ENCODE data around the gene SLC6A3.

SLC6A3 gene

DNA sequence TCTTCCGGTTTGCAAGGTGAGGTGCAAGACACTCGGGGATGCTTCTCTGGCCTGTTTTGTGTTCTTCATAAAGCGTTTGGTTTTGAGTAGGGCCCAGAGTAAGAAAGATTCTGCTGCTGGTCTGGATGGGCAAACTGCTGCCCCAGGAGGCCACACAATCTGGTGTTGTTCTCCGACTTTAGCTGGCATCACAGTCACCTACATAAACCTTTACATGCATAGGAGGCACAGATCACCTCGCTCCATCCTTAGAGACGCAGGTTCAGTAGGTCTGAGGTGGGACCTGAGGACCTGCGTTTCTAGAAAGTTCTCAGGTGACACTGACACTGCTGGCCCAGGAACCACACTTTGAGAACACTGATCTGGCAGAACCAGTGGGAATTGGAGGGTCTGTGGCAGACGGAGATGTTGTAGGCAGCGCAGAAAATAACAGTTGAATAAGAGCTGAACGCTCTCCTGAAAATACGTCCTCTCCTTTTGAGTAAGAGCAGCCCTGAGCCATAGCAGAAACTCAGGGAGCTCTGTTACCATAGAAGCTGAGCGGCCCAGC is 3.9 kb upstream of the SLC6A3 start:
- FAIRE-seq = no peak
- no peak for DNase-seq (ENCODE audit: insufficient read length, low spot score)
- TF ChIP-seq, protein P1, sequence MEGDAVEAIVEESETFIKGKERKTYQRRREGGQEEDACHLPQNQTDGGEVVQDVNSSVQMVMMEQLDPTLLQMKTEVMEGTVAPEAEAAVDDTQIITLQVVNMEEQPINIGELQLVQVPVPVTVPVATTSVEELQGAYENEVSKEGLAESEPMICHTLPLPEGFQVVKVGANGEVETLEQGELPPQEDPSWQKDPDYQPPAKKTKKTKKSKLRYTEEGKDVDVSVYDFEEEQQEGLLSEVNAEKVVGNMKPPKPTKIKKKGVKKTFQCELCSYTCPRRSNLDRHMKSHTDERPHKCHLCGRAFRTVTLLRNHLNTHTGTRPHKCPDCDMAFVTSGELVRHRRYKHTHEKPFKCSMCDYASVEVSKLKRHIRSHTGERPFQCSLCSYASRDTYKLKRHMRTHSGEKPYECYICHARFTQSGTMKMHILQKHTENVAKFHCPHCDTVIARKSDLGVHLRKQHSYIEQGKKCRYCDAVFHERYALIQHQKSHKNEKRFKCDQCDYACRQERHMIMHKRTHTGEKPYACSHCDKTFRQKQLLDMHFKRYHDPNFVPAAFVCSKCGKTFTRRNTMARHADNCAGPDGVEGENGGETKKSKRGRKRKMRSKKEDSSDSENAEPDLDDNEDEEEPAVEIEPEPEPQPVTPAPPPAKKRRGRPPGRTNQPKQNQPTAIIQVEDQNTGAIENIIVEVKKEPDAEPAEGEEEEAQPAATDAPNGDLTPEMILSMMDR (IDR thresholded peaks at IDR 0.05; ENCODE audit: insufficient read depth, missing control alignments) = no peak

DNA sequence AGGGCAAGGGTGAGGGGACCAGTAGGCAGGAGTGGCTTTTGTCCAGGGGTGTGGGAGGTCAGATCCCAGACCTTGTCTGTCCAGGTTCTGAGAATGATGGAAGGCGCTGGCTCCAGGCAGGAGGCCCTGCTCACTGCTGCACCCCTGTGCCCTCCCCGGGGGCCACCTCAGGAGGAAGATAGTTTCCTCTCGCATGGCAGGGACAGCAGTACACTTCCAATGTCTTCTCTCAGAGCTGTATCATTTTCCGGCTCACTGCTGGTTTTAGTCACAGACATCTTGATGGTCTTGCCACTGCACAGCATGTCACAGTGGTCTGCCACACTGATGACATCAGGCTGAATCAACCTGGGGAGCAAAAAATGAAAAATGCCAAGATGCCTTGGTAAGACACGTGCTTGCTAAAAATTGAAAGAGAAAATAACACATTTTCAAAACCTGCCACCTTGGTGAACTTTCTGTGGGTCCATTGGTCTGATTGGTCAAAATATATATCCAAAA is 3.3 kb upstream of the SLC6A3 start:
- DNase-seq (ENCODE audit: insufficient read length, low spot score) (no peak), FAIRE-seq (no peak)
- TF ChIP-seq, protein P1 (IDR thresholded peaks at IDR 0.05; ENCODE audit: insufficient read depth, missing control alignments) = no peak

DNA sequence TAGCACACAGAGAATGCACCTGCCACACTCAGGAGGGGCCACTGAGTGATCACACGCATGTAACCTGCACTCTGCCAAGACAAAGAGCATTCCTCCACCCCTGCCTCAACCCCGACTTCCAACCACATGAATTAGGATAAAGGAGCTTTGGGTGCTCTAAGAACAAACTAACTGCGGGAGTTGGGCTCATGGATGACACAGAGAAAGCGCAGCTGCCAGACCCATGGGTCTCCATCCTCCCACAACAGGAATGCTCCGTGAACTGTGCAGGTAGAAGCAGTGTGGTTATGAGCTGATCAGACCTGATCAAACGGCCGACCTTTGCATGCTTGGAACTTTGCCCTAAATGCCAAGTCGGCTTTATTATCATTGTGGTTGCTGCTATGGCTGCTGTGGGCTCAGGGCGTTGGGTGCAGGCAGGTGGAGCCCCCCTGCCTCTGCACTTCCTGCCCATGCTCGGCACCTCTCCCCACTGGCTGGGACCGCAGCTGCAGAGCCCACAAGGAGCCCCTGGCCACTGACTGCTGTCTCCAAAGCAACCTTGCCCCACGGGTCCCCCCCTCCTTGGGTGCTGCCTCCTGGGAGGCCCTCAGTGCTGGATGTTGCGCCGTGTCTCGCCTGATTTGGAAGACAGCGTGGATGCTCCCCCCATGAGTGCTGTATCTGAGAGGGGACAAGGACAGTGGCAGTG is 2.6 kb upstream of the SLC6A3 start:
- TF ChIP-seq, protein P1 (IDR thresholded peaks at IDR 0.05; ENCODE audit: insufficient read depth, missing control alignments) = no peak
- FAIRE-seq (no peak), DNase-seq (ENCODE audit: insufficient read length, low spot score) (no peak)

DNA sequence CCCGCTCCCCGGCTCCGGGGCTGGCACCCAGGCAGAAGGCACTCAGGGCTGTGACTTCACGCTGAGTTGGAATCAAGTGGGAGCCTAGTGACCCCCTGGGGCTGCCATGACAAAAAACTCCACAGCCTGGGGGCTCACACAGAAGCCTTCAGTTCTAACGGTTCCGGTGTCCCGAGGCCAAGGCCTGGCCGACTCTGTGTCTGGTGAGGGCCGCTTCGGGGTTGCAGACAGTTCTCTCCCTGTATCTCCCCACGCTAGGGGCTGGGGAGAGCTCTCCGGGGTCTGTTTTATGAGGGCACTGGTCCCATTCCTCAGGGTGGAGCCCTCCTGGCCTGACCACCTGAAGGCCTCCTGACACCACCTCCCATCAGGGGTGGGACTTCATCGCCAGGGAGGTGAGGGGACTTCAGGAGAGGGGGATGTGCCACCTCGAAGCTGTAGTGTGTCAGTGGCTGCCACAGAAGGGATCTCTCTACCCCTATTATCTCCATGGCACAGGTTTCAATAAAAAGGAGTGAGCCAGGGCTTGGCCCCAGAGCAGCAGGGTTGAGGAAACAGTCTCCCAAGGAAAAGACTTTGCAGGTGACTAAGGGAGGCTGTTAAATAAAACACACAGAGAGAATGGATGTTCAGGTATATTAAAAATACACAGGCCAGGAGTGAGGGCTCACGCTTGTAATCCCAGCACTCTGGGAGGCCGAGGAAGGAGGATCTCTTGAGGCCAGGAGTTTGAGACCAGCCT is 1.5 kb upstream of the SLC6A3 start:
- TF ChIP-seq, protein P1 (IDR thresholded peaks at IDR 0.05; ENCODE audit: insufficient read depth, missing control alignments) = no peak
- FAIRE-seq = no peak
- no peak for DNase-seq (ENCODE audit: insufficient read length, low spot score)

DNA sequence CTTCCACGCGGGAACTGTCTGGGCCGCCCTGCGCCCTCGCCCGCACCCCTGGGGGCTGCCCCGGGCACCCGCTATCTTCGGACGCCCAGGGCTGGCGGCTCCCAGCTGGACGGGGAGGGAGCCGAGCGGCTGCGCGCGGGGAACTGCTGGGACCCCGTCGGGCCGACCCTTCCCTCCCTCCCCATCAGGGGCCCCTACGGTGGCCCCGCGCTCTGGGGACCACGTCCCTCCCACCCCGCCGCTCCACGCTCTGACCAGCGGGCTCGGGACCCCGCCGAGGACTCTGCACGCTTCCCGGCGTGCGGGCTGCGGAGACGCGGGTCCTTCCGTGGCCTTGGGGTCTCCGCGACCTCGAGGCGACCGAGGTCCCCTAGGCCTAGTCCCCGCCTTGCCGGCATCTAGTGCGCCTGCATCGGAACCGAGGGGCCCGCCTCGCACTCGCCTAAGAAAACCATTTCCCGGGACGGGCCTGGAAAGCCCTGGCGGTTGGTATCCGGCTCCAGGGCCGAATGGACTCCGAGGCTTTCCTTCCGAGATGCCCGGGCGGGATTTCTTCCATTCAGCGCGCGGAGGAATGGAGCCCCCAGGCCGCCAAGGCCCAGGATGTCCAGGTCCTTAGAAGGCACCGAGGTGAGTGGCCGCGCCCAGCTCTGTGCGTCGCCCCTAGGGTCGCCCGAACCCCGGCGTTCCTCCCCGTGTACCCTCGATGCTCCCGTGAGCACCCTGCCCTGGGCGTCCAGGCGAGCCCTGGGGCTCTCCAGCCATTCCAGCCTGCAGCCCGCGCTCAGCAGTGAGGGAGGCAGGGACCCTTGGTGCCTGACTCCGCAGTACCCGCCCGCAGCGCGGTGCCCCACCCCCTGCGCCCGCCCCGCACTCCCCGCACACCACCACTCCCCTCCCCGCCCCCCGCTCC is 705 bp upstream of the SLC6A3 start:
- FAIRE-seq (no peak), DNase-seq (ENCODE audit: insufficient read length, low spot score) (no peak)
- TF ChIP-seq, protein P1 (IDR thresholded peaks at IDR 0.05; ENCODE audit: insufficient read depth, missing control alignments) = no peak

DNA sequence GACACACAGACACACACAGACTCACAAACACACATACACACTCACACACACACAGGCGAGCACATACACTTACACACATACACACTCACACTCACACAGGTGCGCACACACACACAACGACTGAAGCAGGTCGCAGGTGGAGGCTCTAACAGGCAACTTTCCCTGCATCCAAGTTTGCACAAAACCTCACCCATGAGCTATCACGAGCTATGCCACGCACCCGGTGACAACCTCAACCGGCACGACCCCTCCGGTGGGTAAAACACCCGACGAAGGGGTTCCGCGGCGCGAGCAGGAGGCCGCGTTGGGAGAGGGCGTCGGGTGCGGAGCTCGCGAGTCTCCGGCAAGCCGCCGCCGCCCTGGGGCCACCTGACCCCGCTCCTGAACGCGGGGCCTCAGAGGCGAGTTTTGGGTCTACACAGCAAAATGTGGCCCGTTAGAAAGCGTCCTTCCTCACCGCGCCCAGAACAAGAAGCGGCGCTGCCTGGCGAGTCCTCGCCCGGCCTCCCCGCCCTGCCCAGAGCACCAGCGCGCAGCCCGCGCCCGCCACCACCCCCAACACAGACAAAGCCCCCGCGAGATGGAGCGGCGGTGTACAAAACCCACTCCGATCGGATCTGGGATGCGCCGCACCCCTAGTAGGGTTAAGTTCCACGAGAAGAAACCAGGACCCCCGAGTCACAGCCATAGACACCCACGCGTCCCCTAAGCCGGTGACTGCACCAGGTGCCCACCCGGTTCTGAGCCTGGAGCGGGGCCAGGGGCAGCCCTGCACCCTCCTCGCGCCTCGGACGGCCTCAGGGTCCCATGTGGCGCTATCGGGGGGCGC is 665 bp downstream of the SLC6A3 start:
- DNase-seq (ENCODE audit: insufficient read length, low spot score) = no peak

More for the DNA sequence above, 665 bp downstream of the SLC6A3 start:
- no peak for FAIRE-seq
- TF ChIP-seq, protein P1 (IDR thresholded peaks at IDR 0.05; ENCODE audit: insufficient read depth, missing control alignments) = no peak

Data from D721Med (cell line).